Measurements from ENCODE around the gene PRC1.

GRCh38 chr15:90988296-90988695, 6.0 kb downstream of the PRC1 start:
- TF ChIP-seq CTCF (conservative IDR thresholded peaks at IDR 0.05; ENCODE audit: low read length) (no peak), EZH2phosphoT487 (IDR thresholded peaks at IDR 0.05; ENCODE audit: borderline replicate concordance, low read depth, low read length) (no peak)

Measured in OCI-LY7 (cell line).